Esophagus muscularis mucosa (tissue), 4 donors: ENCODE measurements around the gene FRY.

Experiments
- CTCF ChIP-seq, 3 experiments: fragments of 200-600 bp in 2 of 3; fragments of 450-650 bp in 1 of 3; sonication (generic) in 2 of 3; IDR thresholded peaks; one replicate each; pipeline ENCODE4 v1.5.1; 2017 to 2019; ENCODE audit warnings: antibody characterized with exemption in 3 of 3, mild to moderate bottlenecking in 2 of 3, moderate library complexity in 1 of 3
- EP300 ChIP-seq: sonication (generic); formaldehyde crosslinking; IDR thresholded peaks from one replicate; pipeline ENCODE4 v1.6.1; 2017; ENCODE audit warnings: antibody characterized with exemption
- POLR2A ChIP-seq: fragments of 450-650 bp; IDR thresholded peaks from one replicate; pipeline ENCODE4 v1.6.1; 2017; ENCODE audit warnings: antibody characterized with exemption, moderate library complexity, mild to moderate bottlenecking, low read depth
- POLR2AphosphoS5 ChIP-seq, 2 donors: sonication (generic); formaldehyde crosslinking; IDR thresholded peaks; one replicate each; pipeline ENCODE4 v1.6.1; 2017; ENCODE audit warnings: antibody characterized with exemption in 2 of 2

GRCh38 chr13:32334671-32335070, 303.1 kb downstream of the FRY start:
- TF ChIP-seq CTCF (IDR thresholded peaks at IDR 0.05) = no peak
- TF ChIP-seq POLR2A = no peak
- no peak for TF ChIP-seq POLR2AphosphoS5 (IDR thresholded peaks at IDR 0.05)
- no peak for TF ChIP-seq EP300
